ENCODE results near the gene SETSIP. TPM values are rescaled to one million over a fixed set of nuclear protein-coding genes. Genes with fewer than 3 reads are reported as not detected.

SETSIP gene
- total RNA-seq, 4 donors from 2014 or later, result not detected

GRCh38 chr1:92045766-92046495 is 29.3 kb downstream of the SETSIP start:
- H3K36me3 ChIP-seq, result no peaks in the 10 kb centered on the region
- H3K9me3 ChIP-seq, result no peaks in the 10 kb centered on the region
- H3K4me3 ChIP-seq, result no peak overlapping the region
- H3K4me1 ChIP-seq, result no peaks in the 10 kb centered on the region
- no peaks in the 10 kb centered on the region for H3K27me3 ChIP-seq
- no peak for DNase-seq
- no peak overlapping the region for H3K27ac ChIP-seq
- TF ChIP-seq POLR2A (IDR thresholded peaks at IDR 0.05), result no peak
- TF ChIP-seq CTCF (IDR thresholded peaks at IDR 0.05), result no peak

- Histone ChIP-seq H3K4me1 (no peaks in the 10 kb centered on the region), H3K9me3 (no peaks in the 10 kb centered on the region), H3K4me3 (no peak overlapping the region), H3K27ac (no peak overlapping the region), H3K27me3 (no peaks in the 10 kb centered on the region), H3K36me3 (no peaks in the 10 kb centered on the region)
- no peak for DNase-seq
- TF ChIP-seq CTCF (IDR thresholded peaks at IDR 0.05) (no peak), POLR2A (IDR thresholded peaks at IDR 0.05) (no peak)
Measured at GRCh38 chr1:92043621-92044020, 31.6 kb downstream of the SETSIP start.

GRCh38 chr1:92040971-92041370 is 34.2 kb downstream of the SETSIP start:
- H3K4me3 ChIP-seq, result no peak overlapping the region
- no peaks in the 10 kb centered on the region for H3K4me1 ChIP-seq
- no peaks in the 10 kb centered on the region for H3K27me3 ChIP-seq
- H3K27ac ChIP-seq, result no peak overlapping the region
- no peaks in the 10 kb centered on the region for H3K9me3 ChIP-seq
- no peak for DNase-seq
- TF ChIP-seq POLR2A (IDR thresholded peaks at IDR 0.05) (no peak), CTCF (IDR thresholded peaks at IDR 0.05) (no peak)
- no peaks in the 10 kb centered on the region for H3K36me3 ChIP-seq

- TF ChIP-seq CTCF (IDR thresholded peaks at IDR 0.05) (no peak), POLR2A (IDR thresholded peaks at IDR 0.05) (no peak)
- Histone ChIP-seq H3K4me1 (no peaks in the 10 kb centered on the region), H3K27me3 (no peaks in the 10 kb centered on the region), H3K27ac (no peak overlapping the region), H3K36me3 (no peaks in the 10 kb centered on the region), H3K9me3 (no peaks in the 10 kb centered on the region), H3K4me3 (no peak overlapping the region)
- DNase-seq, result no peak
Measured at GRCh38 chr1:92038695-92039346, 36.4 kb downstream of the SETSIP start.

GRCh38 chr1:92037400-92037799 is 37.8 kb downstream of the SETSIP start:
- DNase-seq, result no peak
- H3K27ac ChIP-seq, result no peak overlapping the region
- TF ChIP-seq CTCF (IDR thresholded peaks at IDR 0.05) (no peak), POLR2A (IDR thresholded peaks at IDR 0.05) (no peak)
- H3K4me1 ChIP-seq, result no peaks in the 10 kb centered on the region
- no peaks in the 10 kb centered on the region for H3K9me3 ChIP-seq
- no peak overlapping the region for H3K4me3 ChIP-seq
- no peaks in the 10 kb centered on the region for H3K27me3 ChIP-seq
- H3K36me3 ChIP-seq, result no peaks in the 10 kb centered on the region
